GM11168 (cell line): Measurements from ENCODE around the gene SGIP1.

Source experiments
- in situ Hi-C: fragments of 300-500 bp; cut with MboI; formaldehyde crosslinking; loops from one replicate; pipeline ENCODE4 v1.12.0; 2022; ENCODE audit warnings: low sequenced_read_pairs; ENCODE audit not compliant: unreplicated experiment

The SGIP1 gene

DNA sequence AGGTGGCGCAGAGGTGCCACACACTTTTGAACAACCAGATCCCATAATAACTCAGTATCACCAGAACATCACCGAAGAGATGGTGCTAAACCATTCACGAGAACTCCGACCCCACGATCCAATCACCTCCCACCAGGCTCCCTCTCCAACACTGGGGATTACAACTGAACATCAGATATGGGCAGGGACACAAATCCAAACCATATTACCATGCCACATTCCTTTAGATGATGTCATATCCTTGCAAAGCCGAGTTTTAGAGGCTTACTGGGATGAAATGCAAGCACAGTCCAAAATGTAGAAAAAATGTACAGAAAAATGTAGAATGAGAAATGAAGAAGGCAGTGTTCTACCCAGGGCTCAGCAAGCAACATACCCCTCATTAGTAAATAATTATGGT lies 64.7 kb downstream of the SGIP1 start:
- in situ Hi-C loops = no loop called here

DNA sequence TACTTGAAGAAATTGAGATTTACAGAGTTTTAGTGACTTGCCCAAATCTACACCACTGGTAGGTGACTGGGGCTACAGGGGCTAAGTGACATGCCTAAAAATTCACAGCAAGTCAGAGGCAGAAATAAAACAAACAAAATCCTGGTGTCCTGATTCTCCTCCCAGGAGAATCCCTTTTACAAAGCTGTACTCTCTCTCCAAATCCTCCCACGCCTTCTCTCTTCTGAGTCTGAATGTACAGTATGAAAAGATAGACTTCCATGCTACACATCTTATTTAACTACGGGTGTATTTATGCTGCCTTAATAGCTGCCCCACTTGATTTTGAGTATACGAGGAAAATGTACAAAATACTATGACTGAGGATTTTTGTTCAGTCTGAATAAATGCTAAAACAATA lies 65.4 kb downstream of the SGIP1 start:
- in situ Hi-C loops = no loop called here

GRCh38 chr1:66599899-66600737 lies 66.2 kb downstream of the SGIP1 start:
- in situ Hi-C loops = no loop called here

DNA sequence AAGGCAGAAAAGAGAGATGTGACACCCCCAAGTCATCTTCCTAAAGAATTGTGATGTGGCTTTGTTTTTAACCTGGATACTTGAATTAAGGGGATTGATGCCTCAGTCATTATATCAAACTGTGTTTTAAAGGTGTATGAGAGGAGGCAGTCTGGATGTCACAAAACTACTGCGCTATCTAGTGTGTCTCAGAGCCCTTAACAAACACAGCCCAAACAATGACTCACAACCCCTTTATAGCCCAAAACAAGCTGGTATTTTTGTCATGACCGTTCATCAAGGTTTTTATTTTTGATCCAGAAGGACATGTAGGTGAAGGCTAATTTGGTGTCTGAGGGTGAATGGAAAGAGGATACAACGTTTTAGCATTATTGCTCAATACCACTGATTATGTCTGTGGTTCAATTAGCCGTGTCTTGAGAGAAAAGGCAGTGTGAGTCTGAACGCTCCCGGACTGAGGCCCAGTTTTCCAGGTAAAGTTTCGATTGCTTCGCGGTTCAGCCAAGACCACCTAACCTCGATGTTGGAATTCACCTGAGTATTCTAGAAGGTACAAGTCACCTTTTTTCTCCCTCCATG lies 71.6 kb downstream of the SGIP1 start:
- in situ Hi-C loops = no loop called here

DNA sequence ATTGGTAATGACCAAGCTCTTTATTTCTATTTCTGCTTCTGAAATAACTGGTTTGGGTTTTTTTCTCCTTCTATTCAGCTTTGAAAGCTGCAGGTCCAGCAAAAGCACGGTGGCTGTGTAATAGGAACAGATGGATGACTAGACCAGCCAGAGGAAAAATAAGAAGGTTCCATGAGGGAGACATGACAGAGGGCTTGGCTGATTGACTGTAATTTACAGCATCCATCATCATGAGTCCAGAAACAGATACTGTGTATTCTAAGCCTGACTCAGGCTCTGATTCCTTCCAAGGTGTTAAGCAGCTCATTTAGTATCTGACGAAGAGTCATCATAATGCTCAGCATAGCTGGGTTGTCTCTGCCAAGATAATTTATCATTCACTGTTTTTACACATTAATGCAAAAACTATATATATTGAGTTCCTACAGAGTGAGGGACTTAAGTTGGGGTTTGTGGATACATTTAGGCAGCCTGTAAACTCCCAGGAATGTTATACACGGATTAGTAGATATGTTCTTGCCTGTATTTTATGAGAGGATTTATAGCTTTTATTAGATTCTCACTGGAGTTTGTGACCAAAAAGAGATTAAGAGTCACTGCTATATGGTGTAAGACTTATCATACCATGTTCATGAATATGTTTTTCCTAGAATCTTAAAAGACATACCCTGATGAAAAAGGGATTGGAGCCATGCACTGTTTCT lies 72.6 kb downstream of the SGIP1 start:
- in situ Hi-C loops = no loop called here

GRCh38 chr1:66607458-66607857 lies 73.5 kb downstream of the SGIP1 start:
- in situ Hi-C loops = no loop called here

- in situ Hi-C loops = no loop called here
These were observed 79.2 kb downstream of the SGIP1 start for GRCh38 chr1:66613187-66613586.

GRCh38 chr1:66617362-66618184 lies 83.6 kb downstream of the SGIP1 start:
- in situ Hi-C loops = no loop called here

- in situ Hi-C loops = no loop called here
These were observed 84.4 kb downstream of the SGIP1 start for GRCh38 chr1:66618390-66618789.

DNA sequence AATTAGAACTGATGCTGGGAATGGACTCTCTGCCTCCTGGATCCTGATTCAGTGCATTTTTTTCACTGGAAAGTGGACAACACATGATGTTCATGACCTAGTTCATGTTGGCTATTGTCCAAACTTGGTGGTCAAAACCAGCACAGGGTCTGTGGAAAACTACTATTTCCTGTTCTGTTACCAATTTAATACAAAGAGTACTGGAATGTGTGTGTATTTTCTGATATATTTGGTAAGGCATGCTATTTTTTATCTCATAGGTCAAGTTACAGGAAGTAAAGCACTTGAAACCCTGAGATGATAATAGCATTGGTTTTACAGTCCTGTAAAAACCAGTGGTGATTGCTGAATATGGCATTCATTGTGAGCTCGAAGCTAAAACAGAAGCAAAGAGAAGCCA lies 89.9 kb downstream of the SGIP1 start:
- in situ Hi-C loops = no loop called here

GRCh38 chr1:66624412-66625060 lies 90.6 kb downstream of the SGIP1 start:
- in situ Hi-C loops = no loop called here

DNA sequence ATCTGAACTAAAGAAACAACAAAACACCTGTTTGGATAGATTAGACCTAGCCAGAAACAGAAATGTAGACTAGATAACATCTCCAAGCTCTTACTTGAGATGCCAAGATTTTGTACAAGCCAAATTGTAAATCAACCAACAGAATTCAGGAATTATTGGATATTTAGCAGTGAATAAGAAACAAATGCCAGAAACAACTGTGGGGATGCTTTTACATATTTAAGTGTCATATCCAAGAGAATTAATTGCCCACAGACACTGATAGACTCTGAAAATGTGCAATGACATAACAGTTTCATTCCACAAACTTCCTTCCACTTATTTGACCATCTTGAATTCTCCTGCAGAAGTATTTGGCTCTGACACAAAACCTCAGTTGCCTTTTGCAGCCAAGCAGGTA lies 92.3 kb downstream of the SGIP1 start:
- in situ Hi-C loops = no loop called here

DNA sequence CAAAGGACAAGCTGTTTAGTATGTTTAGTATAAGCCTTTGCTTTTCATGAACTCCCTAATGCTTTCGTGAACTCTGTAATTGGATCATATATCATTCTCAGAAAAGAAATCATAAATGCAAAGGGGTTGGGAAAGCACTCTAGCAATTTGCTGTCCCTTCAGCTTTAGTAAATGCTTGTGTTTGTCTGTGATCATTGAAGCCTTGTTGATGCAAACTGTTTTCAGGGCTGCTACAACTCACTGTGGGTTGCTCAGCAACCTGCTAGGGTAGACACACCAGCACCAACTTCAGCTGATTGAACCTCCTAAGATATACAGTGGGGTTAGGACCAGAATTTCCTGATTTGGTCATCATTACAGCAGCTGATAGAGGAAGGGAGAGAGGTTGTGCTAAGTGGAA lies 95.0 kb downstream of the SGIP1 start:
- in situ Hi-C loops = no loop called here

DNA sequence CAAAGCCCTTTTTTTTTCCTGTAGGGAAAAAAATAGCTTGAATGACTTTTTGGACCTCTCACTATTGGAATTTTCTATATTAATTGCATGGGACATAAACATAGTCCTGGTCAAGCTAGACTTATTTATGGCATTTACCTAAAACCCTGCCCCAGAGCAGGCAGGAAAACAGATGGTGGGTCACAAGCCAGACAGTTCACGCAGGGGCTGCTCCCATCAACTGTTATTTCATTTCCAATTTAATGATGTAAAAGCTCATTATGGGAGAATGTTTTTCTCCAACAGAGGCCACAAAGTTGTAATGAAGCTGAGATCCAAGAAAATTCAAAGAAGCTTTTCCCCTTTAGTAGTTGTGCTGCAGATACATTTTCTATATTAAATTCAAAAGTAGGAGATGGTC lies 99.2 kb downstream of the SGIP1 start:
- in situ Hi-C loops = no loop called here

DNA sequence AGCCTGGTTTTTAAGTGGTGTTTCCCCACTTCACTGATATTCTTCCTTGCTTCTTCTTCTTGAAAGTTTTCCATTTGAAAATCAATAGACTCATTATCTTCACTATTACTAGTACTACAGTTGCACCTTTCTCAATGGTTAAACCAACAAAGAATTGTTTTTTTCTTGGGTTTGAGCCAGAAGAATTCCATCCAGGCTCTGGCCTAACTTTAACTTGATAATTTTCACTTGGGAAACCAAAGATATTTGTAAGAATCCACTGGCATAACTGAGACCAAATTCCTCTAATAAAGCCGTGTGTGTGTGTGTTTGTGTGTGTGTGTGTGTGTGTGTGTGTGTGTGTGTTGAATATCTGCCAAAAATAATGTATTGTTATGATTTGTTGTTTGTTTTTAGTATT lies 103.2 kb downstream of the SGIP1 start:
- in situ Hi-C loops = no loop called here

- in situ Hi-C loops = no loop called here
These were observed 108.0 kb downstream of the SGIP1 start for GRCh38 chr1:66641891-66642473.

GRCh38 chr1:66642992-66643391 lies 109.0 kb downstream of the SGIP1 start:
- in situ Hi-C loops = no loop called here

DNA sequence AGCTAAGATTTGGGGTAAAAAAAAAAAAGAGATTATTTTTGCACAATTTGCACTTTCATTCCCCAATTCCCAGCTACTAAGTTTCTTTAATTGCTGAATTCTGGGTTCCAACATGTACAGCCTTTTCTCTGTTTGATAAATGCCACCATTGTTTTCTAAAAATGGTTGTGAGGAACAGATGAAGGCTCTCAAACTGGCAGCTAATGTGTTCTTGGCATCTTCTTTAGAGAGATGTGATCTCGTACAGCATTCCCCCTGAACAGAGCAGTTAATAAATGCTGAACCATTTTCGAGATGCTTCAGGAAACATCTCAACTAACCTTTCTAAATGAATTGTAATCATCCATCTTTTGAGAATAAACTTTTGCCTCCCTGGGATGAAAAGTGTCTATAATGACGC lies 110.4 kb downstream of the SGIP1 start:
- in situ Hi-C loops = no loop called here

DNA sequence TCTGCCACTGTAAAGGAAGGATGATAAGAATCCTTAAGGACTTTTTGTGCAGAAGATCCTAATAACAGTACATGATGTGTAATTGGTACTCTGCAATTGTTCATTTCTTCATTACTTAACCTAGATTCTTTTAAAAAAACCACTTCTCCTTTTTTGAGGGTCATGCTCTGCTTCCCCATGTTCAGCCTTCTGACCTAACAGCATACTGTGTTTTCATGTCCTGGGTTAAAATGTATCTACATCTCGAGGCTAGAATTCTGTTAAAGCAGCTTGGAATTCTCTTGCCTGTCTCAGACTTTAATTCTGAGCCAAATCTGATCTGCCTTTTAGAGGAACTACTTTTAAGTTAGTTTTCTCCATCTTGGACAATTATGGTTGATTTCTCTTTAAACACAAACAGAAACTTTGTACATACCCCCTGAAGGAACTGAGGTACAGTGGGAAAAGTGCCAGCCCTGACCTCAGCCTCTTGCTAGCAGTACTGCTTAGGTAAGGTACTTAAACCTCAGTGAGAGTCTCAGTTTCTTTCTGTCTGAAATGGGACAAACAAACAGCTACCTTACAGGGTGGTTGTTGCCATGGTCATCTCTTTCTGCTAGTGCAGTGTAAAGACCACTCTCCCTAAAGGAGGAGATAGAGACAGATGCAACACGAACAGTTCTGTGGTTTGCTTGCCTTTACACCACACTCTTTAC lies 115.1 kb downstream of the SGIP1 start:
- in situ Hi-C loops = loop anchor here (5.0 kb wide), 1 partner anchor 73 kb away; no protein-coding TSS in a partner anchor
